A673 (cell line): ENCODE data around the gene CHERP. TPM values are rescaled to one million over a fixed set of nuclear protein-coding genes. Genes with fewer than 3 reads are reported as not detected.

Source experiments
- BruUV-seq: library from RNA; stranded (reverse); fragments of 400-500 nt; replicated peaks from 2 replicates; lab custom pipeline; 2021; lab: Mats Ljungman, UMichigan
- CTCF ChIA-PET: fragments of 300-600 bp; sonication (Branson Sonifier 250); formaldehyde crosslinking; loops from one replicate; lab custom pipeline; 2022; ENCODE audit warnings: antibody characterized with exemption; lab: Charles Lee
- POLR2A ChIA-PET: fragments of 300-600 bp; sonication (Branson Sonifier 250); formaldehyde crosslinking; loops from one replicate; lab custom pipeline; 2022; ENCODE audit warnings: antibody characterized with exemption; ENCODE audit not compliant: low non-redundant PET; lab: Charles Lee
- DNase-seq: peaks from one replicate; pipeline ENCODE4 v3.0.0-alpha.2; 2015; ENCODE audit warnings: low spot score
- H3K27ac ChIP-seq: fragments of 200-600 bp; sonication (generic); 2 replicates; pipeline ENCODE4 v1.5.1; 2016; ENCODE audit warnings: mixed run types, low read depth, mild to moderate bottlenecking, mixed read lengths, antibody characterized with exemption, low read length; ENCODE audit not compliant: poor library complexity, severe bottlenecking
- H3K27me3 ChIP-seq: fragments of 200-600 bp; sonication (generic); replicated peaks from 2 replicates; pipeline ENCODE4 v1.6.1; 2017; ENCODE audit warnings: mixed run types, low read depth, mild to moderate bottlenecking, mixed read lengths, antibody characterized with exemption, low read length; ENCODE audit not compliant: insufficient read depth, poor library complexity
- H3K36me3 ChIP-seq: fragments of 200-600 bp; sonication (generic); 2 replicates; pipeline ENCODE4 v1.6.1; 2016; ENCODE audit warnings: mixed run types, mild to moderate bottlenecking, mixed read lengths, antibody characterized with exemption, low read length; ENCODE audit not compliant: insufficient read depth, poor library complexity, severe bottlenecking
- H3K4me1 ChIP-seq: fragments of 200-600 bp; sonication (generic); 2 replicates; pipeline ENCODE4 v1.6.1; 2017; ENCODE audit warnings: mixed run types, mild to moderate bottlenecking, mixed read lengths, antibody characterized with exemption, low read length; ENCODE audit not compliant: insufficient read depth, poor library complexity, severe bottlenecking
- H3K4me3 ChIP-seq: fragments of 200-600 bp; sonication (generic); 2 replicates; pipeline ENCODE4 v1.5.1; 2016; ENCODE audit warnings: low read depth, mixed run types, mild to moderate bottlenecking, mixed read lengths, low read length; ENCODE audit not compliant: poor library complexity, severe bottlenecking
- H3K9me3 ChIP-seq: fragments of 200-600 bp; sonication (generic); 2 replicates; pipeline ENCODE4 v1.6.1; 2016; ENCODE audit warnings: mixed run types, low read depth, mild to moderate bottlenecking, mixed read lengths, antibody characterized with exemption, low read length; ENCODE audit not compliant: poor library complexity, severe bottlenecking
- EZH2 ChIP-seq: fragments of 200-600 bp; sonication (generic); IDR thresholded peaks from 2 replicates; pipeline ENCODE4 v1.6.1; 2017; ENCODE audit warnings: borderline replicate concordance, low read depth, mild to moderate bottlenecking, mixed read lengths, antibody characterized with exemption, low read length; ENCODE audit not compliant: poor library complexity, severe bottlenecking
- intact Hi-C: fragments of 100-400 bp; cut with micrococcal nuclease; formaldehyde crosslinking; loops from one replicate; pipeline ENCODE4 v1.10.0; 2022; ENCODE audit not compliant: unreplicated experiment
- total RNA-seq: library from RNA; stranded (reverse); gene quantifications from 2 replicates; pipeline ENCODE4 v1.2.3, GENCODE V29; 2021
- TF ChIP-seq, protein P1 (sequence below): fragments of 300-800, 200-600 bp; sonication (generic); conservative IDR thresholded peaks from 2 replicates; pipeline ENCODE4 v1.5.1; 2017; ENCODE audit warnings: low read depth, mild to moderate bottlenecking, antibody characterized with exemption, low read length, moderate library complexity, mixed read lengths

Gene CHERP
- total RNA-seq, 1 experiment from 2014 or later = 98.4 TPM

DNA sequence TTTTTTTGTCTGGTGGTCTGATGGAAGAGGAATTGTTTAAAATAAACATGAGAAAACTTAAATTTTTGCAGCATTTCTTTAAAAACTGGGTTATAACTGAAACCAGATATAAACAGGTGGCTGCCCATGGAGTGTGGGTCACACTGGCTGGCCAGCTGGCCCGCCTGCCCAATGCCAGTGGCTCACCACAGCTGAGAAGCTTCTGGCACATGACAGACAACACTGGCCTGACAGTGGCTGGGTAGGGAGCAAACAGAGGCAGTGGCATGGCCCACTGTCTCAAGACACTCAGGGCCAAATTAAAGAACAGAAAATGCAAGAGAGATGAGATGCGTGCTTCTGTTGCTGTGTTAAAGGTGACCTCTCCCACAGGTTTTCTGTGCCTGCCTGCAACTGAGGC is 33.0 kb upstream of the CHERP start:
- no TSS peak for BruUV-seq

DNA sequence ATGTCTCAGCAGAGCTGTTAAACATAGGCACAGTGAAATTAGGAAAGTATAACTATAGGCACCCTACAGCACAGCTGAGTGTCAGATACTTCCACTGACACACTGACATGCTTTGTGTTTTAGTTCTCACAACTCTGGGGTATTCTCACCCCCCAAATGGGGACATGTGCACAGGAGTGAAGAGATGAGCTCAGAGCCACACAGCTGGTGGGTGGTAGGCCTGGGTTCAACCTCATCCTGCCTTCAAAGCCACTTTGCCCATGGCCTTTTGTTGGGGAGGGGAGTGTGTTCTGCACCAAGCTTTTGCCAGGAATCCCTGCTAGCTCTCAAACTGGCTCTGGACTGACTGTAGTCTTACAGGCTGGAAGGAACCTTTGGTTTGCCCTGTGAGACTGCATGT is 31.7 kb upstream of the CHERP start:
- Histone ChIP-seq H3K4me3 (no peak overlapping the region), H3K27me3 (no peaks in the 10 kb centered on the region), H3K9me3 (no peaks in the 10 kb centered on the region), H3K27ac (no peak overlapping the region), H3K36me3 (peaks cover 38% of the 10 kb centered on the region), H3K4me1 (peaks cover 10% of the 10 kb centered on the region)
- ChIA-PET POLR2A (no interaction called here), CTCF (no interaction called here)
- DNase-seq = no peak
- TF ChIP-seq, protein P1, sequence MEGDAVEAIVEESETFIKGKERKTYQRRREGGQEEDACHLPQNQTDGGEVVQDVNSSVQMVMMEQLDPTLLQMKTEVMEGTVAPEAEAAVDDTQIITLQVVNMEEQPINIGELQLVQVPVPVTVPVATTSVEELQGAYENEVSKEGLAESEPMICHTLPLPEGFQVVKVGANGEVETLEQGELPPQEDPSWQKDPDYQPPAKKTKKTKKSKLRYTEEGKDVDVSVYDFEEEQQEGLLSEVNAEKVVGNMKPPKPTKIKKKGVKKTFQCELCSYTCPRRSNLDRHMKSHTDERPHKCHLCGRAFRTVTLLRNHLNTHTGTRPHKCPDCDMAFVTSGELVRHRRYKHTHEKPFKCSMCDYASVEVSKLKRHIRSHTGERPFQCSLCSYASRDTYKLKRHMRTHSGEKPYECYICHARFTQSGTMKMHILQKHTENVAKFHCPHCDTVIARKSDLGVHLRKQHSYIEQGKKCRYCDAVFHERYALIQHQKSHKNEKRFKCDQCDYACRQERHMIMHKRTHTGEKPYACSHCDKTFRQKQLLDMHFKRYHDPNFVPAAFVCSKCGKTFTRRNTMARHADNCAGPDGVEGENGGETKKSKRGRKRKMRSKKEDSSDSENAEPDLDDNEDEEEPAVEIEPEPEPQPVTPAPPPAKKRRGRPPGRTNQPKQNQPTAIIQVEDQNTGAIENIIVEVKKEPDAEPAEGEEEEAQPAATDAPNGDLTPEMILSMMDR = no peak
- TF ChIP-seq EZH2 = no peak
- no TSS peak for BruUV-seq
- intact Hi-C loops = loop anchor here (5.0 kb wide), 1 partner anchor 53 kb away; the partner anchor contains the start of gene MED26

More for the DNA sequence above, 33.0 kb upstream of the CHERP start:
- no peaks in the 10 kb centered on the region for H3K9me3 ChIP-seq
- no peaks in the 10 kb centered on the region for H3K27me3 ChIP-seq
- peak overlapping the region; percentile 0 for H3K27ac ChIP-seq
- no peak for DNase-seq
- TF ChIP-seq EZH2 = no peak
- TF ChIP-seq, protein P1 = no peak
- no peak overlapping the region for H3K4me3 ChIP-seq
- POLR2A ChIA-PET = interaction anchor here (0.6 kb wide), 1 partner anchor 32 kb away, joined by 17 read pairs; no protein-coding TSS in a partner anchor
- CTCF ChIA-PET = no interaction called here
- H3K4me1 ChIP-seq = peaks cover 10% of the 10 kb centered on the region
- peaks cover 34% of the 10 kb centered on the region for H3K36me3 ChIP-seq
- intact Hi-C loops = no loop called here

GRCh38 chr19:16573296-16573695 is 31.1 kb upstream of the CHERP start:
- H3K36me3 ChIP-seq = peaks cover 38% of the 10 kb centered on the region
- BruUV-seq = no TSS peak
- intact Hi-C loops = loop anchor here (5.0 kb wide), 1 partner anchor 54 kb away; the partner anchor contains the start of gene MED26
- peak overlapping the region; percentile 86 for H3K4me3 ChIP-seq
- peak overlapping the region; percentile 71 for H3K27ac ChIP-seq
- ChIA-PET CTCF (no interaction called here), POLR2A (no interaction called here)
- H3K27me3 ChIP-seq = no peaks in the 10 kb centered on the region
- no peaks in the 10 kb centered on the region for H3K9me3 ChIP-seq
- peaks cover 10% of the 10 kb centered on the region for H3K4me1 ChIP-seq
- TF ChIP-seq, protein P1 = no peak
- TF ChIP-seq EZH2 = no peak
- no peak for DNase-seq
